Astrocyte of the spinal cord (primary cell): ENCODE results near the gene ZNF431.
"Not testable (repeated sequence)": the region's sequence is repeated elsewhere in the genome, so short reads cannot be mapped to it uniquely, and the experiment has no call there.

Experiments used
- DNase-seq: peaks from one replicate; pipeline ENCODE4 v3.0.0; 2011; ENCODE audit warnings: low read depth, low spot score
- H3K4me3 ChIP-seq: 2 replicates; pipeline ENCODE4 v1.5.1; 2011; ENCODE audit warnings: low read depth, mild to moderate bottlenecking, low read length, moderate library complexity
- in situ Hi-C: cut with HindIII; loops from 2 replicates; pipeline ENCODE4 v1.10.0; 2017; ENCODE audit warnings: low sequenced_read_pairs
- TF ChIP-seq, protein P1 (sequence below): IDR thresholded peaks from 2 replicates; pipeline ENCODE4 v1.5.1; 2012; ENCODE audit warnings: low read depth, mild to moderate bottlenecking, low read length, inconsistent platforms

Gene ZNF431

DNA sequence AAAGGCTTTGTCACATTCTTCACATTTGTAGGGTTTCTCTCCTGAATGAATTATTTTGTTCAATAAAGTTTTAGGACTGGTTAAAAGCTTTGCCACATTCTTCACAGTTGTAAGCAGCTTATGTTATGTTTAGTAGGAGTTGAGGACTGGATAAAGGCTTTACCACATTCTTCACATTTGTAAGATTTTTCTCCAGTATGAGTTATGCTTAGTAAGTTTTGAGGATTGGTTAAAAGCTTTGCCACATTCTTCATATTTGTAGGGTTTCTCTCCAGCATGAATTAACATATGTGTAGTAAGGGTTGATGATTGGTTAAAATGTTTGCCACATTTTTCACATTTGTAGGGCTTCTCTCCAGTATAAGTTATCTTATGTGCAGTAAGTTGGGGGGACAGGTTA, 79.9 kb downstream of the ZNF431 start:
- H3K4me3 ChIP-seq, result no peak overlapping the region
- in situ Hi-C loops, result no loop called here
- no peak for DNase-seq
- TF ChIP-seq, protein P1, sequence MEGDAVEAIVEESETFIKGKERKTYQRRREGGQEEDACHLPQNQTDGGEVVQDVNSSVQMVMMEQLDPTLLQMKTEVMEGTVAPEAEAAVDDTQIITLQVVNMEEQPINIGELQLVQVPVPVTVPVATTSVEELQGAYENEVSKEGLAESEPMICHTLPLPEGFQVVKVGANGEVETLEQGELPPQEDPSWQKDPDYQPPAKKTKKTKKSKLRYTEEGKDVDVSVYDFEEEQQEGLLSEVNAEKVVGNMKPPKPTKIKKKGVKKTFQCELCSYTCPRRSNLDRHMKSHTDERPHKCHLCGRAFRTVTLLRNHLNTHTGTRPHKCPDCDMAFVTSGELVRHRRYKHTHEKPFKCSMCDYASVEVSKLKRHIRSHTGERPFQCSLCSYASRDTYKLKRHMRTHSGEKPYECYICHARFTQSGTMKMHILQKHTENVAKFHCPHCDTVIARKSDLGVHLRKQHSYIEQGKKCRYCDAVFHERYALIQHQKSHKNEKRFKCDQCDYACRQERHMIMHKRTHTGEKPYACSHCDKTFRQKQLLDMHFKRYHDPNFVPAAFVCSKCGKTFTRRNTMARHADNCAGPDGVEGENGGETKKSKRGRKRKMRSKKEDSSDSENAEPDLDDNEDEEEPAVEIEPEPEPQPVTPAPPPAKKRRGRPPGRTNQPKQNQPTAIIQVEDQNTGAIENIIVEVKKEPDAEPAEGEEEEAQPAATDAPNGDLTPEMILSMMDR, result no peak

DNA sequence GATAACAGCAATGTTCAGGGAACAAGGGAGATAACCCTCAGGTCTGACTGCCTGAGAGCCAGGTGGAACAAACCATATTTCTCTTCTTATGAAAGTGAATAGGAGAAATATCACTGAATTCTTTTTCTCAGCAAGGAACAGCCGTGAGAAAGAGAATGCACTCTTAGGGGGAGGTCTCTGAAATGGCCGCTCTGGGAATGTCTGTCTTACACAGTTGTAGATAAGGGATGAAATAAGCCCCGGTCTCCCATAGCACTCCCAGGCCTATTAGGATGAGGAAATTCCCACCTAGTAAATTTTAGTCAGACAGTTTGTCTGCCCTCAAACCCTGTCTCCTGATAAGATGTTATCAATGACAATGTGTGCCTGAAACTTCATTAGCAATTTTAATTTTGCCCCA, 88.1 kb downstream of the ZNF431 start:
- H3K4me3 ChIP-seq, DNase-seq, in situ Hi-C loops: not testable (repeated sequence)

DNA sequence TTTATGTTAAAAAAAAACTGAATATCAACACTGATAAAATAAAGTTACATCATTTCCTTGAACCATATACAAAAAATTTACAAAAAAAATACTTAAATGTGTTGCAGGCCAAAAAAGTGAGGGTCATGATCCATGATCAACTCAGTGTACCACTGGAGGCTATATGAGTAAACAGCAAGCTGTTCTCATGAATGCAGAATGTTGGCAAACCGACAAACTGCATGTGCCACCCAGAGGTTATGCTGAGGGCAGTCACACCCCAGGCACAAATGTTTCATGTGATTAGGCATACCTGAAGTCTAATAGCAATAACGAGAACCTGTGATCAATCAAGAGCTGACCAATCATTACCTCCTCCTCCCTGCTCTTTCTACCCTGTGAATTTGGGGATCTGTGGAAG, 91.9 kb downstream of the ZNF431 start:
- no peak overlapping the region for H3K4me3 ChIP-seq
- in situ Hi-C loops, result no loop called here
- no peak for DNase-seq
- TF ChIP-seq, protein P1, result no peak

DNA sequence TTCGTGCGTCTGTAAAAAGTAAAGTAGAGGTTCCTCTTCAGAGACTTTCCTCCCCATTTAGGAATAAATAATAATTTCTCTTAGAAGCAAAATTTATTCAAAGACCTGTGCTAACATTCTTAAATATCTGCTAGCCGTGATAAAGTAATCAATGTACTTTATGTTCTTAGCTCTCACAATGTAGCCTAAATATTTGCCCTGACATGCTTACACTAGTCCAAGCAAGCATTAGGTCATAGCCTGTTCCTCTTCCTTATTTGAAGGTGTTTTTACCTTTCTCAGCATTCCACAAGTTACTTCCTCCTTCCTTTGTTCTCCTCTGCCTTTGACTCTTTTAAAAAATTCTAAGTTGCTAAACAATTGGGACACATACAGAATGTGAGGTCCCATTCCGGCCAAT, 94.9 kb downstream of the ZNF431 start:
- DNase-seq, in situ Hi-C loops, H3K4me3 ChIP-seq: not testable (repeated sequence)

DNA sequence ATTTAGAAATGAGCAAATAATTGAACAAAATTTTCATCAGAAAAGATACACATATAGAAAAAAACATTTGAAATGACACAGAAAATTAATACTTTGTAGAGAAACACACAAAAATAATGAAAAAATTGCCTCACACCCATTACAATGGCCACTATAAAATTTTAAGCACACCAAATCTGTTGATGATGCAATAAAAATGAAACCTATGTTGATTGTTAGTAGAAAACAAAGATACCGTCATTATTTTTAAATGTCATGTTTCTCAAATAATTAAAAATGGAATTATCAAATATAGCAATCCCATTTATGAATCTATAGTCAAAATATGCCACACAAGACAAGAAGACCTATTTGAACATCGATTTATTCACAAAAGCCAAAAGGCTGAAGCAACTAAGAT, 96.8 kb downstream of the ZNF431 start:
- in situ Hi-C loops, result no loop called here
- no peak for DNase-seq
- H3K4me3 ChIP-seq, result no peak overlapping the region
- TF ChIP-seq, protein P1, result no peak
